ENCODE measurements around the gene MSI2.

- TF ChIP-seq CTCF (IDR thresholded peaks at IDR 0.05) (no peak), POLR2AphosphoS5 (IDR thresholded peaks at IDR 0.05) (no peak), POLR2A (IDR thresholded peaks at IDR 0.05) (no peak), EP300 (IDR thresholded peaks at IDR 0.05) (no peak)
Measured at GRCh38 chr17:57484826-57485565, 228.7 kb downstream of the MSI2 start.

Measured in sigmoid colon (tissue), 4 donors.